ENCODE results near the gene L3MBTL4. TPM values are rescaled to one million over a fixed set of nuclear protein-coding genes. Genes with fewer than 3 reads are reported as not detected.

L3MBTL4 gene
- total and polyA plus RNA-seq, 2 experiments from 2014 or later: 4.1 to 14.1 TPM

GRCh38 chr18:6221602-6222014 lies 193.1 kb downstream of the L3MBTL4 start:
- H2AFZ ChIP-seq: no peak overlapping the region
- TF ChIP-seq EZH2 (IDR thresholded peaks at IDR 0.05; ENCODE audit: borderline replicate concordance) (no peak), CTCF (IDR thresholded peaks at IDR 0.05; ENCODE audit: poor library complexity) (no peak), EZH2phosphoT487 (IDR thresholded peaks at IDR 0.05; ENCODE audit: low read depth, severe bottlenecking, unreplicated experiment) (no peak)
- no peak for DNase-seq (ENCODE audit: low spot score)
- H3K27me3 ChIP-seq: no peaks in the 10 kb centered on the region
- H3K4me1 ChIP-seq (ENCODE audit: insufficient read depth): no peaks in the 10 kb centered on the region
- WGBS (ENCODE audit: low lambda C conversion rate, missing lambda C conversion rate): 74% methylated on average over 2 of the region's 2 CpGs
- H3K27ac ChIP-seq: no peak overlapping the region
- no peaks in the 10 kb centered on the region for H3K36me3 ChIP-seq (replicated peaks; ENCODE audit: insufficient read depth, low read depth)
- H3K4me3 ChIP-seq: no peak overlapping the region
- H3K4me2 ChIP-seq: no peak overlapping the region
- no peaks in the 10 kb centered on the region for H3K9me2 ChIP-seq (replicated peaks; ENCODE audit: insufficient read depth)
- H3K9me3 ChIP-seq (ENCODE audit: low read depth): no peaks in the 10 kb centered on the region
- no peaks in the 10 kb centered on the region for H4K20me1 ChIP-seq (ENCODE audit: insufficient read depth, poor library complexity, severe bottlenecking)
- no peaks in the 10 kb centered on the region for H3K79me2 ChIP-seq

DNA sequence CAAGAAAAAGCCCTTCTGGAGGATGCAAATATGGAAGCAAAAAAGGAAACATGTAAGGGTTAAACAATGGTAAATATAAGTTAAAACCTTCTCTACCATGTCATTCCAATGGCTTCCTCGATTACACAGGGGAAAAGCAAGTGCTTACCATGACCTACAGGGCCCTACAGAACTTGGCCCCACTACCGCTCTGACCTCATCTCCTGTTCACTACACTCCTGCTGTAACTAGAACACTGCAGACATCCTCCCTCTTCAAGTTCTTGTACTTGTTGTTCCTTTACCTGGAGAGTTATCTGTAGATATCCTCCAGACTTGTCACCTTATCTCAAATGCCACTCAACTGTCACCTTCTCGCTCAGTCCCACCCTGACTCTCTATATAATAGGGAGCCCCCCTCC lies 194.6 kb downstream of the L3MBTL4 start:
- Histone ChIP-seq H3K79me2 (no peaks in the 10 kb centered on the region), H3K36me3 (replicated peaks; ENCODE audit: insufficient read depth, low read depth) (no peaks in the 10 kb centered on the region), H3K9me3 (ENCODE audit: low read depth) (no peaks in the 10 kb centered on the region), H3K27me3 (no peaks in the 10 kb centered on the region), H3K4me1 (ENCODE audit: insufficient read depth) (no peaks in the 10 kb centered on the region), H3K9me2 (replicated peaks; ENCODE audit: insufficient read depth) (no peaks in the 10 kb centered on the region), H4K20me1 (ENCODE audit: insufficient read depth, poor library complexity, severe bottlenecking) (no peaks in the 10 kb centered on the region), H2AFZ (no peak overlapping the region), H3K4me2 (no peak overlapping the region), H3K27ac (no peak overlapping the region), H3K4me3 (no peak overlapping the region)
- WGBS (ENCODE audit: low lambda C conversion rate, missing lambda C conversion rate): 90% methylated on average over 3 of the region's 3 CpGs
- TF ChIP-seq EZH2 (IDR thresholded peaks at IDR 0.05; ENCODE audit: borderline replicate concordance) (no peak), CTCF (IDR thresholded peaks at IDR 0.05; ENCODE audit: poor library complexity) (no peak), EZH2phosphoT487 (IDR thresholded peaks at IDR 0.05; ENCODE audit: low read depth, severe bottlenecking, unreplicated experiment) (no peak)
- DNase-seq (ENCODE audit: low spot score): no peak

GRCh38 chr18:6219116-6219717 lies 195.5 kb downstream of the L3MBTL4 start:
- H3K4me1 ChIP-seq (ENCODE audit: insufficient read depth): no peaks in the 10 kb centered on the region
- peak; percentile 80 for DNase-seq (ENCODE audit: low spot score)
- TF ChIP-seq EZH2phosphoT487 (IDR thresholded peaks at IDR 0.05; ENCODE audit: low read depth, severe bottlenecking, unreplicated experiment) (no peak), CTCF (IDR thresholded peaks at IDR 0.05; ENCODE audit: poor library complexity) (peak; percentile 65), EZH2 (IDR thresholded peaks at IDR 0.05; ENCODE audit: borderline replicate concordance) (no peak)
- no peaks in the 10 kb centered on the region for H3K79me2 ChIP-seq
- H3K9me2 ChIP-seq (replicated peaks; ENCODE audit: insufficient read depth): no peaks in the 10 kb centered on the region
- no peak overlapping the region for H3K27ac ChIP-seq
- H2AFZ ChIP-seq: no peak overlapping the region
- no peaks in the 10 kb centered on the region for H3K9me3 ChIP-seq (ENCODE audit: low read depth)
- no peaks in the 10 kb centered on the region for H3K36me3 ChIP-seq (replicated peaks; ENCODE audit: insufficient read depth, low read depth)
- no peak overlapping the region for H3K4me3 ChIP-seq
- 41% methylated on average over 12 of the region's 12 CpGs for WGBS (ENCODE audit: low lambda C conversion rate, missing lambda C conversion rate)
- no peaks in the 10 kb centered on the region for H4K20me1 ChIP-seq (ENCODE audit: insufficient read depth, poor library complexity, severe bottlenecking)
- H3K4me2 ChIP-seq: no peak overlapping the region
- H3K27me3 ChIP-seq: no peaks in the 10 kb centered on the region

Data from hepatocyte (in vitro differentiated cells).